Measurements from ENCODE around the gene SLC9A9. TPM values are rescaled to one million over a fixed set of nuclear protein-coding genes. Genes with fewer than 3 reads are reported as not detected.

SLC9A9 gene
- total RNA-seq, 3 donors from 2014 or later, result 6.2 to 17.3 (median 7.8) TPM

DNA sequence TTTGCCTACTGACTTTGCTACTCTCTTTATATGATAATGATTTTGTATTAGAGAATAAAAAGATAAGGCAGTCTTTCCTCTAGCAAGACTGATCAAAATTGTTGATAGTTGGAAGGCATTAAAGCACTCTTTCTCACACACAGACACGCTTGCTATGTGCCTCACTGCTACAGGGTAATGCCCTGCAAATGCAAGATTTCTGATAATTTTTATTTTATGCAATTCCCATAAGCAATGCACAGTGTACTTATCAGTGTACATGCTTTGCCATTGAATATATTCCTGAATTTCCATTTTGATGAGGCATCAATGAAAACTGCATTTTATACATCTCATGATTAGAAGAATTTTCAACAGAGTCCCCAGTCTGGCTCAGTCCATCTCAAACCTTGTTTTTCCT, 465.5 kb downstream of the SLC9A9 start:
- Histone ChIP-seq H3K27ac (no peak overlapping the region), H3K4me1 (no peaks in the 10 kb centered on the region), H3K9me3 (no peaks in the 10 kb centered on the region), H3K27me3 (no peaks in the 10 kb centered on the region), H3K36me3 (no peaks in the 10 kb centered on the region), H3K4me3 (no peak overlapping the region)
- DNase-seq (ENCODE audit: low spot score in 2 of 2), result no peak
- intact Hi-C loops (cut with DNase I; ENCODE audit: low total_unique reads), result no loop called here
- no peak for TF ChIP-seq POLR2A (IDR thresholded peaks at IDR 0.05)
- TF ChIP-seq POLR2AphosphoS5 (IDR thresholded peaks at IDR 0.05), result no peak
- TF ChIP-seq, protein P1, sequence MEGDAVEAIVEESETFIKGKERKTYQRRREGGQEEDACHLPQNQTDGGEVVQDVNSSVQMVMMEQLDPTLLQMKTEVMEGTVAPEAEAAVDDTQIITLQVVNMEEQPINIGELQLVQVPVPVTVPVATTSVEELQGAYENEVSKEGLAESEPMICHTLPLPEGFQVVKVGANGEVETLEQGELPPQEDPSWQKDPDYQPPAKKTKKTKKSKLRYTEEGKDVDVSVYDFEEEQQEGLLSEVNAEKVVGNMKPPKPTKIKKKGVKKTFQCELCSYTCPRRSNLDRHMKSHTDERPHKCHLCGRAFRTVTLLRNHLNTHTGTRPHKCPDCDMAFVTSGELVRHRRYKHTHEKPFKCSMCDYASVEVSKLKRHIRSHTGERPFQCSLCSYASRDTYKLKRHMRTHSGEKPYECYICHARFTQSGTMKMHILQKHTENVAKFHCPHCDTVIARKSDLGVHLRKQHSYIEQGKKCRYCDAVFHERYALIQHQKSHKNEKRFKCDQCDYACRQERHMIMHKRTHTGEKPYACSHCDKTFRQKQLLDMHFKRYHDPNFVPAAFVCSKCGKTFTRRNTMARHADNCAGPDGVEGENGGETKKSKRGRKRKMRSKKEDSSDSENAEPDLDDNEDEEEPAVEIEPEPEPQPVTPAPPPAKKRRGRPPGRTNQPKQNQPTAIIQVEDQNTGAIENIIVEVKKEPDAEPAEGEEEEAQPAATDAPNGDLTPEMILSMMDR (IDR thresholded peaks at IDR 0.05), result no peak

DNA sequence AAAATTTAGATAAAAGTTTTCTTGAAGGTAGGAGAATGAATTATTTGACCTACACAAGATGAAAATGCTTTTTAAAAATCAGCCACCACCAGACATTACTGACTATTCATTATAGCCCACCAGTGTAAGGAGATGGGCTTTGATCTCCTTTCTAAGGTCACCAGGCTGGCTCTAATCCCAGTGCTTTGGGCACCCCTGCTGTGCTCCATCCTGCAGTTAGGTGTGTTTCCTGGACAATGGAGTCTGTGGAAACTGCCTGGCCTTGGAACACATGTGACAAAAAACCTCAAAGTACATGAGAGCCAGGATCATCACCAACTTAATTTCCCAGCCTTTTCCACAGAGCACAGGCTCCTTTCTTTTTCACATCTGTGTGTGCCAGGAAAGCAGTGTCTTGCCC, 467.8 kb downstream of the SLC9A9 start:
- no peak for DNase-seq (ENCODE audit: low spot score in 2 of 2)
- no peaks in the 10 kb centered on the region for H3K4me1 ChIP-seq
- no peak overlapping the region for H3K27ac ChIP-seq
- H3K27me3 ChIP-seq, result no peaks in the 10 kb centered on the region
- no peaks in the 10 kb centered on the region for H3K36me3 ChIP-seq
- H3K9me3 ChIP-seq, result no peaks in the 10 kb centered on the region
- H3K4me3 ChIP-seq, result no peak overlapping the region
- intact Hi-C loops (cut with DNase I; ENCODE audit: low total_unique reads), result no loop called here
- TF ChIP-seq POLR2A (IDR thresholded peaks at IDR 0.05), result no peak
- TF ChIP-seq POLR2AphosphoS5 (IDR thresholded peaks at IDR 0.05), result no peak
- TF ChIP-seq, protein P1 (IDR thresholded peaks at IDR 0.05), result no peak

DNA sequence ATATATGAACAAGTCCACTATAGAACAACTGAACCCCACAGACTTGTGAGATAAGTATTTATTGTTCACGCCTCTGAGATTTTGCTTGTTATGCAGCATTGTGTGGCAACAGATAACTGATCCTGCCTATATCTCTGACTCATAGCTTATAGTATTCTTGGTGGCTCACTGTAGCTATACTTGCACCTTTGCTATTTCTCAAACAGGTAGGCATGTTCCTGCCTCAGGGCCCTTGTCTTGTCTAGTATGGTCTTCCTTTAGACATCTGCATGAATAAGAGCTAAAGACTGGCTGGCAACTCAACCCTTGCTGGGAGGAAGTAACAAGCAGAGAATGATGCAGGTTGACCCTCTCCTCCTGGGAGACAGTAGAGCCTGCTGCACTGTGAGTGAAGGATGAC, 472.6 kb downstream of the SLC9A9 start:
- H3K27me3 ChIP-seq, result no peaks in the 10 kb centered on the region
- no peaks in the 10 kb centered on the region for H3K9me3 ChIP-seq
- DNase-seq (ENCODE audit: low spot score in 2 of 2), result no peak
- no peaks in the 10 kb centered on the region for H3K4me1 ChIP-seq
- no peak overlapping the region for H3K27ac ChIP-seq
- intact Hi-C loops (cut with DNase I; ENCODE audit: low total_unique reads), result no loop called here
- TF ChIP-seq POLR2AphosphoS5 (IDR thresholded peaks at IDR 0.05) (no peak), POLR2A (IDR thresholded peaks at IDR 0.05) (no peak)
- TF ChIP-seq, protein P1 (IDR thresholded peaks at IDR 0.05), result no peak
- H3K4me3 ChIP-seq, result no peak overlapping the region
- no peaks in the 10 kb centered on the region for H3K36me3 ChIP-seq

DNA sequence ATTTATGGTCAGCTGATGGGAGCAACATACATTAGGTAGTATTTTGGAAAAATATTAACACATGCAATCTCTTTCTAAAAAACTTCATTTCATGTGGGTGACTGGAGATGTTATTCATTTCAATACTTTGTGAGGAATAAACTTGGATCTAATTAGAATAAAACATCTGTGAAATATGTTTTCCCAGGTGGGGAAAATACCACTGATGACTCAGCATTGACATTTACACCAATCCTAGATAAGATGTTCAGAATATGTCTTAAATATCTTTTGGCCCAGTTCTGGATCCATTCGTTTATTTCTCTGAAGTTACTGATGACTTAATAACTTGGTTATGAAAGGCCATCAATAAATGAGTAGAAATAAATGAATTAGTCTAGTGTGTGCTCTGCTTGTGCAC, 481.1 kb downstream of the SLC9A9 start:
- Histone ChIP-seq H3K4me1 (no peaks in the 10 kb centered on the region), H3K9me3 (no peaks in the 10 kb centered on the region), H3K4me3 (no peak overlapping the region), H3K27ac (no peak overlapping the region), H3K36me3 (no peaks in the 10 kb centered on the region), H3K27me3 (no peaks in the 10 kb centered on the region)
- TF ChIP-seq POLR2AphosphoS5 (IDR thresholded peaks at IDR 0.05), result no peak
- no peak for DNase-seq (ENCODE audit: low spot score in 2 of 2)
- intact Hi-C loops (cut with DNase I; ENCODE audit: low total_unique reads), result no loop called here

DNA sequence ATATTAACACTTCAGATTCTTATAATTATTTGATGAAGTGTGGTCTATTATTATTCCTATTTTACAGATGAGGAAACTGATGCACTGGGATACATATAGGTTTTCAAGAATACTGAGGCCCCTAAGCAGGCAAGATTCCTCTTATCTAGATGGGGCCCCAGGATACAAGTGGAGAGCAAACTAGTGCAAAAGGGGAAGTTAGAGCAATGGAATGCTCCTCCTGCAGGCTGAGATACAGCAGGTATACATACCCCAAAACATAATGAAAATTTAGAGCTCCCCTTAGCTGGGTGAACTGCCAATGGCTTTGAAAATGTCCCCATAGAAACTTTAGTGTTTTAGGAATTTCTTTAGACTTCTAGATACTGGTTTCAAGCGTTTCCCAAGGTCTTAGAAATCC, 481.6 kb downstream of the SLC9A9 start:
- TF ChIP-seq POLR2A (IDR thresholded peaks at IDR 0.05) (no peak), POLR2AphosphoS5 (IDR thresholded peaks at IDR 0.05) (no peak)
- TF ChIP-seq, protein P1 (IDR thresholded peaks at IDR 0.05), result no peak
- H3K36me3 ChIP-seq, result no peaks in the 10 kb centered on the region
- DNase-seq (ENCODE audit: low spot score in 2 of 2), result no peak
- no peaks in the 10 kb centered on the region for H3K27me3 ChIP-seq
- H3K4me3 ChIP-seq, result no peak overlapping the region
- H3K27ac ChIP-seq, result no peak overlapping the region
- no peaks in the 10 kb centered on the region for H3K9me3 ChIP-seq
- H3K4me1 ChIP-seq, result no peaks in the 10 kb centered on the region
- intact Hi-C loops (cut with DNase I; ENCODE audit: low total_unique reads), result no loop called here

DNA sequence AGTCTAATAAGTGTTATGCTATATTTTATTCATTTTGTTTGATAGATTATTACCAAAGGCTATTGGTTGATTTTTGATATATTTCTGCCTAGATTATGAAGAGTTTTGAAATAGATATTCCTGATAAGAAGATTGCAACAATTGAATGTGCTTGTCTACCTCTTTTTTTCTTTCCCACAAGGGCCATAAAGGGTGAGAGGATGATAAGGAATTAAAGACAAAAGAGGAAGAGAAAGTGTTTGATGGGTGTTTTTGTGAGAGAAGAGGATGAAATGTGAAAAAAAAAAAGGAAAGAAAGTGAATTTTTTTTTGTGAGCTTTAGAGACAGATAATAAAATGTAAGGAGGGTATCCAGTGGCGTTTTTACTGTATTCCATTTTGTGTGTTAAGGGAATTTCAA, 484.3 kb downstream of the SLC9A9 start:
- Histone ChIP-seq H3K4me3 (no peak overlapping the region), H3K36me3 (no peaks in the 10 kb centered on the region), H3K4me1 (no peaks in the 10 kb centered on the region), H3K27me3 (no peaks in the 10 kb centered on the region), H3K9me3 (peaks cover 0 to 8% of the 10 kb centered on the region in 2 donors), H3K27ac (no peak overlapping the region)
- no peak for DNase-seq (ENCODE audit: low spot score in 2 of 2)
- TF ChIP-seq, protein P1 (IDR thresholded peaks at IDR 0.05), result no peak
- TF ChIP-seq POLR2AphosphoS5 (IDR thresholded peaks at IDR 0.05), result no peak
- no peak for TF ChIP-seq POLR2A (IDR thresholded peaks at IDR 0.05)
- intact Hi-C loops (cut with DNase I; ENCODE audit: low total_unique reads), result no loop called here

Measured in breast epithelium (tissue), 4 donors.